ENCODE data around the gene TAAR5. TPM values are rescaled to one million over a fixed set of nuclear protein-coding genes. Genes with fewer than 3 reads are reported as not detected.

TAAR5 gene
- total RNA-seq, 1 donor from 2014 or later: not detected

- DNase-seq (ENCODE audit: extremely low spot score in 2 of 2): no peak
- Histone ChIP-seq H3K4me1 (no peaks in the 10 kb centered on the region), H3K27me3 (no peaks in the 10 kb centered on the region), H3K27ac (no peak within 1 kb of the TSS), H3K36me3 (no peaks in the 10 kb centered on the region), H3K4me3 (no peak within 1 kb of the TSS), H3K9me3 (no peaks in the 10 kb centered on the region)
- intact Hi-C loops (cut with DNase I): no loop called here
- TF ChIP-seq POLR2A (IDR thresholded peaks at IDR 0.05) (no peak), POLR2AphosphoS5 (IDR thresholded peaks at IDR 0.05; ENCODE audit: insufficient read depth in 1 of 2, low read depth in 1 of 2) (no peak)
- TF ChIP-seq, protein P1, sequence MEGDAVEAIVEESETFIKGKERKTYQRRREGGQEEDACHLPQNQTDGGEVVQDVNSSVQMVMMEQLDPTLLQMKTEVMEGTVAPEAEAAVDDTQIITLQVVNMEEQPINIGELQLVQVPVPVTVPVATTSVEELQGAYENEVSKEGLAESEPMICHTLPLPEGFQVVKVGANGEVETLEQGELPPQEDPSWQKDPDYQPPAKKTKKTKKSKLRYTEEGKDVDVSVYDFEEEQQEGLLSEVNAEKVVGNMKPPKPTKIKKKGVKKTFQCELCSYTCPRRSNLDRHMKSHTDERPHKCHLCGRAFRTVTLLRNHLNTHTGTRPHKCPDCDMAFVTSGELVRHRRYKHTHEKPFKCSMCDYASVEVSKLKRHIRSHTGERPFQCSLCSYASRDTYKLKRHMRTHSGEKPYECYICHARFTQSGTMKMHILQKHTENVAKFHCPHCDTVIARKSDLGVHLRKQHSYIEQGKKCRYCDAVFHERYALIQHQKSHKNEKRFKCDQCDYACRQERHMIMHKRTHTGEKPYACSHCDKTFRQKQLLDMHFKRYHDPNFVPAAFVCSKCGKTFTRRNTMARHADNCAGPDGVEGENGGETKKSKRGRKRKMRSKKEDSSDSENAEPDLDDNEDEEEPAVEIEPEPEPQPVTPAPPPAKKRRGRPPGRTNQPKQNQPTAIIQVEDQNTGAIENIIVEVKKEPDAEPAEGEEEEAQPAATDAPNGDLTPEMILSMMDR (IDR thresholded peaks at IDR 0.05): no peak
These were observed 34.6 kb upstream of the TAAR5 start, which contains the start of gene TAAR2 for GRCh38 chr6:132624175-132624574. TSS of gene TAAR2 (minus strand) at chr6:132624275. CDS start at chr6:132624275, 0 bp downstream.

GRCh38 chr6:132623106-132623845 lies 33.7 kb upstream of the TAAR5 start:
- intact Hi-C loops (cut with DNase I): no loop called here
- Histone ChIP-seq H3K4me1 (no peaks in the 10 kb centered on the region), H3K36me3 (no peaks in the 10 kb centered on the region), H3K27me3 (no peaks in the 10 kb centered on the region), H3K4me3 (no peak overlapping the region), H3K27ac (no peak overlapping the region), H3K9me3 (no peaks in the 10 kb centered on the region)
- DNase-seq (ENCODE audit: extremely low spot score in 2 of 2): no peak
- TF ChIP-seq POLR2AphosphoS5 (IDR thresholded peaks at IDR 0.05; ENCODE audit: insufficient read depth in 1 of 2, low read depth in 1 of 2): no peak
- TF ChIP-seq, protein P1 (IDR thresholded peaks at IDR 0.05): no peak
- no peak for TF ChIP-seq POLR2A (IDR thresholded peaks at IDR 0.05)

- DNase-seq (ENCODE audit: extremely low spot score in 2 of 2): no peak
- intact Hi-C loops (cut with DNase I): no loop called here
These were observed 27.1 kb upstream of the TAAR5 start for GRCh38 chr6:132616677-132617076.

GRCh38 chr6:132614554-132614953 lies 25.0 kb upstream of the TAAR5 start:
- no peaks in the 10 kb centered on the region for H3K4me1 ChIP-seq

More at GRCh38 chr6:132616677-132617076, 27.1 kb upstream of the TAAR5 start:
- TF ChIP-seq POLR2AphosphoS5 (IDR thresholded peaks at IDR 0.05; ENCODE audit: insufficient read depth in 1 of 2, low read depth in 1 of 2) (no peak), POLR2A (IDR thresholded peaks at IDR 0.05) (no peak)
- TF ChIP-seq, protein P1 (IDR thresholded peaks at IDR 0.05): no peak
- Histone ChIP-seq H3K36me3 (no peaks in the 10 kb centered on the region), H3K27ac (no peak overlapping the region), H3K4me3 (no peak overlapping the region), H3K4me1 (no peaks in the 10 kb centered on the region), H3K27me3 (no peaks in the 10 kb centered on the region), H3K9me3 (no peaks in the 10 kb centered on the region)

More at GRCh38 chr6:132614554-132614953, 25.0 kb upstream of the TAAR5 start:
- no peak overlapping the region for H3K4me3 ChIP-seq
- intact Hi-C loops (cut with DNase I): no loop called here
- no peaks in the 10 kb centered on the region for H3K27me3 ChIP-seq
- H3K36me3 ChIP-seq: no peaks in the 10 kb centered on the region
- H3K27ac ChIP-seq: no peak overlapping the region
- no peaks in the 10 kb centered on the region for H3K9me3 ChIP-seq
- no peak for TF ChIP-seq POLR2AphosphoS5 (IDR thresholded peaks at IDR 0.05; ENCODE audit: insufficient read depth in 1 of 2, low read depth in 1 of 2)
- TF ChIP-seq, protein P1 (IDR thresholded peaks at IDR 0.05): no peak
- TF ChIP-seq POLR2A (IDR thresholded peaks at IDR 0.05): no peak
- DNase-seq (ENCODE audit: extremely low spot score in 2 of 2): no peak
